HEK293 (cell line): Measurements from ENCODE around the gene CASZ1.

Source experiments
- CTCF ChIA-PET: fragments of 350-600 bp; formaldehyde crosslinking; extraction: SDS; loops from one replicate; lab custom pipeline; 2021; ENCODE audit warnings: antibody characterized with exemption; lab: Yijun Ruan, JAX
- POLR2A ChIA-PET: fragments of 300-600 bp; formaldehyde crosslinking; extraction: SDS; loops from one replicate; lab custom pipeline; 2020; ENCODE audit warnings: antibody characterized with exemption, inconsistent platforms; lab: Yijun Ruan, JAX
- H3K27ac ChIP-seq: fragments of 200-500 bp; sonication (Bioruptor generic); 2 replicates; pipeline ENCODE4 v1.5.1; 2014; ENCODE audit warnings: low read depth, low read length, control low read depth, inconsistent platforms; ENCODE audit errors: extremely low read depth
- H3K36me3 ChIP-seq, 2 experiments: fragments of 200-500 bp in 1 of 2; sonication (Bioruptor generic) in 1 of 2; 1 replicate in 1 of 2; 2 replicates in 1 of 2; pipeline ENCODE4 v1.5.1; 2014 to 2017; ENCODE audit warnings: inconsistent platforms in 2 of 2, low read length in 2 of 2; ENCODE audit not compliant: control insufficient read depth in 2 of 2, insufficient read depth in 1 of 2
- H3K4me1 ChIP-seq: fragments of 200-500 bp; sonication (Bioruptor generic); 2 replicates; pipeline ENCODE4 v1.5.1; 2014; ENCODE audit warnings: mild to moderate bottlenecking, low read length, inconsistent platforms; ENCODE audit not compliant: control insufficient read depth, insufficient read depth
- H3K4me3 ChIP-seq: 2 replicates; pipeline ENCODE4 v1.5.1; 2011; ENCODE audit warnings: low read depth, mild to moderate bottlenecking, control low read depth, low read length, moderate library complexity
- H3K9me3 ChIP-seq: fragments of 200-500 bp; sonication (Bioruptor generic); 2 replicates; pipeline ENCODE4 v1.5.1; 2014; ENCODE audit warnings: low read depth, low read length, inconsistent platforms; ENCODE audit not compliant: control insufficient read depth, insufficient read depth
- ATF2 ChIP-seq: fragments of 450-650 bp; formaldehyde crosslinking; IDR thresholded peaks from 2 replicates; pipeline ENCODE4 v1.5.1; 2016; ENCODE audit warnings: missing biosample characterization, missing genetic modification characterization, low read depth
- GLIS1 ChIP-seq: fragments of 450-650 bp; formaldehyde crosslinking; IDR thresholded peaks from 2 replicates; pipeline ENCODE4 v1.5.1; 2016; ENCODE audit warnings: missing biosample characterization, missing genetic modification characterization
- KLF1 ChIP-seq: fragments of 450-650 bp; formaldehyde crosslinking; IDR thresholded peaks from 2 replicates; pipeline ENCODE4 v1.5.1; 2016; ENCODE audit warnings: missing biosample characterization, missing genetic modification characterization
- PRDM10 ChIP-seq: fragments of 450-650 bp; formaldehyde crosslinking; IDR thresholded peaks from 2 replicates; pipeline ENCODE4 v1.5.1; 2016; ENCODE audit warnings: missing biosample characterization, missing genetic modification characterization
- RBAK ChIP-seq: fragments of 450-650 bp; formaldehyde crosslinking; IDR thresholded peaks from 2 replicates; pipeline ENCODE4 v1.5.1; 2016; ENCODE audit warnings: missing biosample characterization, missing genetic modification characterization
- SCRT2 ChIP-seq: fragments of 450-650 bp; formaldehyde crosslinking; IDR thresholded peaks from 2 replicates; pipeline ENCODE4 v1.5.1; 2016; ENCODE audit warnings: missing biosample characterization, missing genetic modification characterization
- TCF7L2 ChIP-seq: IDR thresholded peaks from 2 replicates; pipeline ENCODE4 v1.6.1; 2011; ENCODE audit warnings: low read depth, mild to moderate bottlenecking, inconsistent platforms, low read length, moderate library complexity, borderline replicate concordance
- YY1 ChIP-seq: fragments of 450-650 bp; formaldehyde crosslinking; IDR thresholded peaks from 2 replicates; pipeline ENCODE4 v1.5.1; 2018; ENCODE audit warnings: missing biosample characterization, missing genetic modification characterization
- ZBTB26 ChIP-seq: fragments of 450-650 bp; formaldehyde crosslinking; optimal IDR thresholded peaks from 2 replicates; pipeline ENCODE3; 2016; ENCODE audit warnings: missing biosample characterization, mild to moderate bottlenecking, missing genetic modification characterization
- ZBTB44 ChIP-seq: fragments of 450-650 bp; IDR thresholded peaks from 2 replicates; pipeline ENCODE4 v1.5.1; 2018; ENCODE audit warnings: missing biosample characterization, mild to moderate bottlenecking, missing genetic modification characterization
- ZFHX2 ChIP-seq: fragments of 450-650 bp; formaldehyde crosslinking; conservative IDR thresholded peaks from 2 replicates; pipeline ENCODE4 v1.5.1; 2016; ENCODE audit warnings: missing biosample characterization, missing genetic modification characterization
- ZIC2 ChIP-seq: fragments of 450-650 bp; formaldehyde crosslinking; IDR thresholded peaks from 2 replicates; pipeline ENCODE4 v1.5.1; 2016; ENCODE audit warnings: missing biosample characterization, missing genetic modification characterization
- ZNF114 ChIP-seq: fragments of 450-650 bp; formaldehyde crosslinking; IDR thresholded peaks from 2 replicates; pipeline ENCODE4 v1.5.0; 2017; ENCODE audit warnings: missing biosample characterization, missing genetic modification characterization
- ZNF138 ChIP-seq: fragments of 450-650 bp; formaldehyde crosslinking; IDR thresholded peaks from 2 replicates; pipeline ENCODE4 v1.5.1; 2016; ENCODE audit warnings: missing biosample characterization, missing genetic modification characterization, borderline replicate concordance
- ZNF488 ChIP-seq: fragments of 450-650 bp; formaldehyde crosslinking; IDR thresholded peaks from 2 replicates; pipeline ENCODE4 v1.5.1; 2016; ENCODE audit warnings: missing biosample characterization, missing genetic modification characterization
- ZNF560 ChIP-seq: fragments of 450-650 bp; formaldehyde crosslinking; IDR thresholded peaks from 2 replicates; pipeline ENCODE4 v1.5.1; 2017; ENCODE audit warnings: missing biosample characterization, missing genetic modification characterization, borderline replicate concordance
- ZNF585B ChIP-seq: fragments of 450-650 bp; formaldehyde crosslinking; IDR thresholded peaks from 2 replicates; pipeline ENCODE4 v1.5.1; 2016; ENCODE audit warnings: missing biosample characterization, missing genetic modification characterization
- ZNF600 ChIP-seq: fragments of 450-650 bp; formaldehyde crosslinking; IDR thresholded peaks from 2 replicates; pipeline ENCODE4 v1.5.1; 2016; ENCODE audit warnings: missing biosample characterization, missing genetic modification characterization
- ZNF670 ChIP-seq: fragments of 450-650 bp; formaldehyde crosslinking; IDR thresholded peaks from 2 replicates; pipeline ENCODE4 v1.5.1; 2016; ENCODE audit warnings: missing biosample characterization, missing genetic modification characterization, low read depth
- ZNF701 ChIP-seq: fragments of 450-650 bp; formaldehyde crosslinking; IDR thresholded peaks from 2 replicates; pipeline ENCODE4 v1.5.1; 2016; ENCODE audit warnings: missing biosample characterization, missing genetic modification characterization
- ZSCAN18 ChIP-seq: fragments of 450-650 bp; formaldehyde crosslinking; IDR thresholded peaks from 2 replicates; pipeline ENCODE4 v1.5.1; 2016; ENCODE audit warnings: missing biosample characterization, missing genetic modification characterization
- ZSCAN30 ChIP-seq: fragments of 450-650 bp; IDR thresholded peaks from 2 replicates; pipeline ENCODE4 v1.5.1; 2018; ENCODE audit warnings: missing biosample characterization, mild to moderate bottlenecking, missing genetic modification characterization, moderate library complexity

CASZ1 gene

GRCh38 chr1:10686404-10687040 lies 109.9 kb downstream of the CASZ1 start (continued):
- no peak for TF ChIP-seq ZBTB26 (tag by site-specific recombination)
- peak; percentile 67 for TF ChIP-seq SCRT2
- TF ChIP-seq PRDM10: peak; percentile 98
- TF ChIP-seq KLF1 (tag by site-specific recombination): peak; percentile 55
- TF ChIP-seq GLIS1 (tag by site-specific recombination): peak; percentile 74

GRCh38 chr1:10685808-10686403 lies 110.5 kb downstream of the CASZ1 start:
- ChIA-PET POLR2A (no interaction called here), CTCF (no interaction called here)
- H3K36me3 ChIP-seq: no peaks in the 10 kb centered on the region
- TF ChIP-seq ZNF585B: no peak
- no peak for TF ChIP-seq ZNF600
- no peak for TF ChIP-seq ZNF488 (tag by site-specific recombination)
- no peak for TF ChIP-seq YY1 (tag by site-specific recombination)
- TF ChIP-seq ZNF670 (tag by site-specific recombination): no peak
- no peak for TF ChIP-seq ZSCAN30 (tag by site-specific recombination)
- no peaks in the 10 kb centered on the region for H3K9me3 ChIP-seq
- no peak overlapping the region for H3K4me3 ChIP-seq
- H3K27ac ChIP-seq: no peak overlapping the region
- H3K4me1 ChIP-seq: peaks cover 8% of the 10 kb centered on the region

- Histone ChIP-seq H3K36me3 (no peaks in the 10 kb centered on the region), H3K4me3 (no peak overlapping the region), H3K9me3 (no peaks in the 10 kb centered on the region), H3K27ac (no peak overlapping the region), H3K4me1 (peaks cover 8% of the 10 kb centered on the region)
- ChIA-PET CTCF (interaction anchor here (0.6 kb wide), 1 partner anchor 134 kb away, joined by 3 read pairs; no protein-coding TSS in a partner anchor), POLR2A (no interaction called here)
- TF ChIP-seq TCF7L2 (no peak), ZBTB44 (tag by site-specific recombination) (no peak), ZIC2 (tag by site-specific recombination) (no peak), ZNF701 (tag by site-specific recombination) (no peak), ZFHX2 (tag by site-specific recombination) (no peak), RBAK (tag by site-specific recombination) (no peak), ZNF560 (no peak), ZSCAN18 (tag by site-specific recombination) (no peak), ZNF114 (tag by site-specific recombination) (no peak), ZNF138 (tag by site-specific recombination) (no peak), ATF2 (tag by site-specific recombination) (no peak)
These were observed 111.1 kb downstream of the CASZ1 start for GRCh38 chr1:10685196-10685807.
